GM19351 (cell line): ENCODE measurements around the gene SATB2.

Source experiments
- ATAC-seq: cut with Tn5 transposase; IDR thresholded peaks from one replicate; pipeline ENCODE4 v1.9.1; 2021; ENCODE audit warnings: mild to moderate bottlenecking, moderate library complexity; ENCODE audit not compliant: unreplicated experiment

The SATB2 gene

GRCh38 chr2:199409759-199410529 is 47.8 kb downstream of the SATB2 start:
- ATAC-seq, result no peak

DNA sequence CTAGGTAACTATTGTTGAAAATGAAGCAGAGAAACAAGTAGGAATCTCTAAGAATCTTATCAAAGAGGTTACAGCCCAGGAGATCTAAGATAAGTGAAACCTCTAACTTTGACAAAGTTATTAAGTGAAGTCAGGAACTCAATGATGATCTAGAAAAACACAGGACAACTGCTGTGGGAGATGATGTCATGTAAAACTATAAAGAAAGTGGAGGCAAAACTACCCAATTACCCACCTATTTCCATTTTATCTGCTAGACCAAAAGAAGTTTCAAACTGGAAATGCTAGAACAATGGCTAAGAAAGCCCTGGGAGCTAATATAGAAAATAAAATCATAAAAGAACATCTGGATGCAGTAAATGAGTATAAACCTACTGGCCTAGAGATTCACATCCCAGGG is 50.3 kb downstream of the SATB2 start:
- ATAC-seq, result no peak

GRCh38 chr2:199405241-199405640 is 52.5 kb downstream of the SATB2 start:
- ATAC-seq, result no peak

- no peak for ATAC-seq
Measured at GRCh38 chr2:199404841-199405240, 52.9 kb downstream of the SATB2 start.

- ATAC-seq, result no peak
Measured at GRCh38 chr2:199395311-199395710, 62.4 kb downstream of the SATB2 start.

GRCh38 chr2:199392363-199392762 is 65.4 kb downstream of the SATB2 start:
- ATAC-seq, result no peak

GRCh38 chr2:199388728-199389268 is 68.9 kb downstream of the SATB2 start:
- ATAC-seq, result no peak

- ATAC-seq, result no peak
Measured at GRCh38 chr2:199384043-199384442, 73.7 kb downstream of the SATB2 start.

DNA sequence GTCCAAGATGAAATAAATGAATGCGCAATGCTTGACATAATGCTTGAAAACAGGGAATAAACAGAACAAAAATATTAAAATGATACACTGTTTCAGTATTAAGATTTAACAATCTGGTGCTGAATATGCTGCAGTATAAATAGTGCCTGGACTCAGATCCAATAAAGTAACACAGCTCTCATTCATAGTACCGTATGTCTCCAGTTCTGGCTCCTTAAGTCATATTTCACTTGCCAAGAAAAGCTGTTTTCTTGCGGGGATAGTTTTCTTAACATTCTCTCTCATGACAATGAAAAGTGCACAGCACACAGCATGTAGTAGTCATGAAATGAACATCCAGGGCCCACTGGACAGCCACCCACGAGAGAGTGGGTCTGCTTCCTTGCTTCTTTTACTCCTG is 74.7 kb downstream of the SATB2 start:
- ATAC-seq, result no peak

DNA sequence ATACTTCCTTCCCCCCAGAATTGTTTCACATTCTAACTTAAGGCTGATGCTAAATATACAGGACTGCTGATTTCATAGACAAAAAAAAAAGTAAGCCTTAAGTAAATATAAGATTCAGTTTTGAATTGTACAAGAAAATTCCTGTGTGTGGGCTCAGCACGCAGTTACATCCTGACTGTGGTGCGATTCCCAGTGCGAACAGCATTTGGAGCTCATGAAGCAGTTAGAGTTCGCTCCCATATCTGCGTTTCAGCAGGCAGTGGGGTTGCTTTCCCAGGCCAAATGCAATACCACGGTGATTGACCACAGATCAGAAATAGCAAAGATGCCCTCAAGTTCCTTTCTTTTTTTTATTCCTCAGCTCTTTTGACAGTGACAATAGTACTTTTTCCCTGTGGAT is 75.6 kb downstream of the SATB2 start:
- no peak for ATAC-seq

DNA sequence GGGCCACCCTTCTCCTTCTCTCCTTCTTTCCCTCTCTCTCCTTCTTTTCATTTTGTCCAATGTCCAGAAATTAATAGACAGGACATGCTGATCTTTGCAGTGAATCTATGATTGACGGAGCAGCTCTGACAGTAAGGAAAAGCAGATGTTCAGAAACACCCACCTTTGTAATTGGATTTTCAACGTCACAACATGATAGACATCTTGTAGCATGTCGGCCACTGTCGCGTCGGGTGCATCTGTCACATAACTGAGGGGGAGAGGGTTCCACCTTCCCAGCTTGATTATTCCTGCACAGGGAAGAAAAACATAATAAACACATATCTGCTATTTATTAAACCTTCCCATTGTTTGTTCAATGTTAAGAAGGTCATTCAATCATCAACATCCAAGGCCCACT is 76.2 kb downstream of the SATB2 start:
- no peak for ATAC-seq

DNA sequence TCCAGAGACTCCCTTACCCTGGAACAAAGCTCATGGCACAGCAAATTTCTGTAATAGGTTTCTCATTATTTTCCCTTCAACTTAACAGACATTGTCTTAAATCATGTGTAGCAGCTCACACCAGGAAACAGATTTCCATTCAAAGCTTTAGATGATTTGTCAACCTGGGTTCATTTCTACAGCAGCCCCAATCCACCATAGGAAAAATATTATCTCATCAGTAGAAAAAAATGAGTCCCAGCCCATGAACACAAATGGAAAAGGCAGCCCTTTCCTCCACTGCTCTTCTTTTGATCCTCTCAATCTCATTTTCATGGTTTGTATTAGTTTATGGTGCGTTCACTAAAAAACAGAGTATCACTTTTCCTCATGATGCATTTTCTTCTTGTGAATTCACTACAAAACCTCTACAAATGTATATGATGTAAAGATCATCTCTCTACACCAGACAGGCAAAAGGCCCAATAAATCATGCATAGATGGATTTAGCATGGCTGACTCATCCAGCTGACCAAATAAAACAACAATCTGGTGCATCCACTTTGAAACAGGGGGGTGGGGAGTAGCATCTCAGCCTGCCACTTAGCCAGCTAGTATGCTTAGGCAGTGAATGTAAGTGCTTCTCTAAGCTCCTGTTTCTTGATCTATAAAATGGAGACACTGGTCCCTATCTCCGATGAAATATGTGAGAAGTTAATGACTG is 78.6 kb downstream of the SATB2 start:
- no peak for ATAC-seq

- no peak for ATAC-seq
Measured at GRCh38 chr2:199370150-199370780, 87.5 kb downstream of the SATB2 start.

GRCh38 chr2:199366406-199366805 is 91.3 kb downstream of the SATB2 start:
- no peak for ATAC-seq

DNA sequence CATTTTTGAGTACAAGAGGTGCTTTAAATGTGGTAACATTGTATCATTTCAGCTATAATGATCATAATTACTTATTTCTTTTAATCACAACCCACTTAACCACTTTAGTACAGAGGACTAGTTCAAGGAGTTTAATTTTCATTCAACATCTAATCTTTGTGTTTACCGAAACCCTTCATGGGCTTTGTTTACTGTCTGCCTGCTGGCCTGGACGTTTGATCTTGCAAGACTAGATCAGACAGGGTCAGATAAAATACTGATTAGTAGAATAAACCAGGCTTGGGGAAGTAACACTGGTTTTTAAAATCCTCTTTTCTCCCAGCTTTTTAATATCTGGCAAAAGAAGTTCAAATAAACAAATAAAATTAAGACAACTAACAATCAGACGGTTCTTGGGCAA is 93.6 kb downstream of the SATB2 start:
- no peak for ATAC-seq

DNA sequence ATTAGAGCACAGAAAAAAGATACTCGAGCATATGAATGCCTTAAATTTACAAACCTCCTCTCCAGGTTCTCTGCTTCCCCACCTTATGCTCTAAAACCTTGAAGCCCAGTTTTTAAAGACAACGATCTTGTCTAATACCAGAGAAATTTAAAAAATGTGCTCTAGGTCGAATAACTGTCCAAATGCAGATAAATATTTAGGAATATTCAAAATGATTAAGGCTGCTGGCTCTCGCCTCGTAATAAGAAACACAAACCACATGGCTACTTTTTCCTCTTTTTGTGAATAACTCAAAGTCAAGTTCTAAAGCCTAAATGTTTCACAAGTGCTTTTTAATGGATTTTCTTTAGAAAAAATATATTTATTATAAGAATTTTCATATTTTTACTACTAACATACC is 101.3 kb downstream of the SATB2 start:
- ATAC-seq, result no peak

DNA sequence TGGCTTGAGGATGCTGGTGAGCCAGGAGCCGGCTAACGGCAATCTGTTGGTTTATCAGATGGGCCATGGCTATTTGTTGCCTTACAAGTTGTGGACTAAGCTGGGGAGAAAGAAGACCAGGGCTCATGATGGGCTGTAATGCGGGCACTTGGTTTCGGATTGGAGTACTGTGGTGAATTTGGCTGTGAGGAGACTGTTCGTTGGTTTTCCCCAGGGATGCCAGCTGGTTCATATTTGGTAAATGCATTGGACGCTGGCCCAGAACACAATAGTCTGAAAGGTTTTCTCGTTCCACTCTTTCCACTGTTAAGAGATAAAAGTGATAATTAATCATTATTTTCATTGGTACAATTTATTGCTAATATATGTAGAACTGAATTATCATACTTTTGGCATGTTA is 108.9 kb downstream of the SATB2 start:
- ATAC-seq, result no peak

GRCh38 chr2:199344012-199344411 is 113.7 kb downstream of the SATB2 start:
- ATAC-seq, result no peak

DNA sequence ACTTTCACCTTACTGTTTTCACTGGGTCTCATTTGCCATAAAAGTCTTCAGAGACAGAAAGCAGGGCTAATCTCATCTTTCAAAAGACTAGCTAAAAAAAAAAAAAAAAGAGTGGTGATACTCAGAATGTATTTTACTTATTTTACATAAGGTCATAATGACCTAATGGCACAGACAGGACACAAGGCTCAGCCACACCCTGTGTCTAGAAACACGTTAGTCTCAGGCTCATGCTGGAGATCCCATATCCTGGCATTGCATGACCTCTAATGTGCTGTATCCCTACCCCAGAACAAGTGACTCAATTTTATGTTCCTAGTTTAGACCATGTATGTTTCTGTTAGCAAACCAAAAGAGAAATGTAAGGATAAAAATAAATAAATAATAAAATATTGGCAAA is 115.4 kb downstream of the SATB2 start:
- ATAC-seq, result no peak

- no peak for ATAC-seq
Measured at GRCh38 chr2:199341123-199341522, 116.6 kb downstream of the SATB2 start.

DNA sequence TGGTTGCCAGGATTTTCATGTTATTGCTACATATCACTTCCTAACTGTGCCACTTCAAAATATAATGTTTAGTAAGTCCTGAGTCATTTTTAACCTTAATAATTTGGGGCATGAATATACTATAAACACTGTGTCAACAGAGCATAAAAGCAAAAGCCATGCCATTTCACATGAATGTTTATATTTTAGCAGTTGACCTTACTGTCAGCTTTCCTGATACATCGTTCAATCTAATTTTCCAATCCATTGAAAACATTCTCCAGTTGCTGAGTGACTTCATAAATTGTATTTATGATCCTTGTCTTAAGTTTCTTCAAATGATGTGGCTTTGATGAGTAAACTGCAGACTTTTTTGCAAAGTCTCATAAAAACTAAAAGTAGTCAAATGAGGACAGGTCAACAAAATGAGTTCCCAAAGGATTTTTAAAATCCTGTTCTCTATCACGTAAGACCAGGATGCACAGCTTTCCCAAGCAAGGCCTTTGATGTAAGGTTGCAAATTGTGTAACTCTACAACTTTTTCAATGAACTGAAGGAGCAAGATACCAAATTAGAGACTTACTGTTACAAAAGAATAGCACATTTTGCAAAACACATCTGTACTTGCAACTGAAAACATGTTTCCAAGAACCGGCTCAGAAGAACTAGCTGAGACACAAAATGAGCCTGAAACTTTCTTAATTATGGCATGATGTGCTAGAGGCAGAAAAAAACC is 117.7 kb downstream of the SATB2 start:
- ATAC-seq, result no peak
